Gastrocnemius medialis (tissue), 4 donors: ENCODE data around the gene MUC16.

Experiments
- CTCF ChIP-seq, 5 experiments: fragments of 450-650 bp in 3 of 5; fragments of 200-600 bp in 2 of 5; sonication (generic) in 2 of 5; IDR thresholded peaks in 4 of 5; conservative IDR thresholded peaks in 1 of 5; 1 replicate in 4 of 5; 2 replicates in 1 of 5; pipeline ENCODE4 v1.5.1; 2016 to 2019; ENCODE audit warnings: antibody characterized with exemption in 5 of 5, mild to moderate bottlenecking in 3 of 5, moderate library complexity in 3 of 5
- POLR2A ChIP-seq, 2 donors: fragments of 450-650 bp; IDR thresholded peaks; one replicate each; pipeline ENCODE4 v1.6.1; 2017; ENCODE audit warnings: antibody characterized with exemption in 2 of 2, mild to moderate bottlenecking in 2 of 2, moderate library complexity in 2 of 2

GRCh38 chr19:8965887-8966286 lies 44.3 kb downstream of the MUC16 start:
- TF ChIP-seq CTCF (IDR thresholded peaks at IDR 0.05 in 4 of 5, conservative IDR thresholded peaks at IDR 0.05 in 1 of 5) (no peak), POLR2A (IDR thresholded peaks at IDR 0.05) (no peak)
